Measurements from ENCODE around the gene PKNOX2. TPM values are rescaled to one million over a fixed set of nuclear protein-coding genes. Genes with fewer than 3 reads are reported as not detected.

PKNOX2 gene
- polyA plus RNA-seq, 4 donors = 12.0 to 24.9 (median 13.1) TPM

GRCh38 chr11:125454047-125454446 is 289.5 kb downstream of the PKNOX2 start:
- no peak for DNase-seq (ENCODE audit: low read depth in 4 of 4, low spot score in 3 of 4)

- no peak for DNase-seq (ENCODE audit: low read depth in 4 of 4, low spot score in 3 of 4)
Measured at GRCh38 chr11:125455851-125456250, 291.3 kb downstream of the PKNOX2 start.

- DNase-seq (ENCODE audit: low read depth in 4 of 4, low spot score in 3 of 4) = no peak
Measured at GRCh38 chr11:125457814-125458343, 293.3 kb downstream of the PKNOX2 start.

- DNase-seq (ENCODE audit: low read depth in 4 of 4, low spot score in 3 of 4) = no peak
Measured at GRCh38 chr11:125460275-125460674, 295.7 kb downstream of the PKNOX2 start.

GRCh38 chr11:125463590-125464269 is 299.2 kb downstream of the PKNOX2 start:
- DNase-seq (ENCODE audit: low read depth in 4 of 4, low spot score in 3 of 4) = no peak

- no peak for DNase-seq (ENCODE audit: low read depth in 4 of 4, low spot score in 3 of 4)
Measured at GRCh38 chr11:125464270-125464662, 299.7 kb downstream of the PKNOX2 start.

- DNase-seq (ENCODE audit: low read depth in 4 of 4, low spot score in 3 of 4) = no peak
Measured at GRCh38 chr11:125464666-125465065, 300.1 kb downstream of the PKNOX2 start.

- no peak for DNase-seq (ENCODE audit: low read depth in 4 of 4, low spot score in 3 of 4)
Measured at GRCh38 chr11:125465255-125465654, 300.7 kb downstream of the PKNOX2 start.

GRCh38 chr11:125465701-125466100 is 301.1 kb downstream of the PKNOX2 start:
- DNase-seq (ENCODE audit: low read depth in 4 of 4, low spot score in 3 of 4) = no peak

- no peak for DNase-seq (ENCODE audit: low read depth in 4 of 4, low spot score in 3 of 4)
Measured at GRCh38 chr11:125468025-125468424, 303.5 kb downstream of the PKNOX2 start.

GRCh38 chr11:125468852-125469251 is 304.3 kb downstream of the PKNOX2 start:
- DNase-seq (ENCODE audit: low read depth in 4 of 4, low spot score in 3 of 4) = no peak

GRCh38 chr11:125470355-125470754 is 305.8 kb downstream of the PKNOX2 start:
- no peak for DNase-seq (ENCODE audit: low read depth in 4 of 4, low spot score in 3 of 4)

- no peak for DNase-seq (ENCODE audit: low read depth in 4 of 4, low spot score in 3 of 4)
Measured at GRCh38 chr11:125476721-125477120, 312.2 kb downstream of the PKNOX2 start.

- no peak for DNase-seq (ENCODE audit: low read depth in 4 of 4, low spot score in 3 of 4)
Measured at GRCh38 chr11:125479137-125479536, 314.6 kb downstream of the PKNOX2 start.

GRCh38 chr11:125481531-125481930 is 317.0 kb downstream of the PKNOX2 start:
- no peak for DNase-seq (ENCODE audit: low read depth in 4 of 4, low spot score in 3 of 4)

Other genes with a start within 250 kb of the PKNOX2 start
- gene HEPN1, start 245.5 kb upstream of the PKNOX2 start, polyA plus RNA-seq (ENCODE audit: insufficient read length in 4 of 4) = 1 to 10 TPM in 1 of 4 donors, under 1 TPM in 2, not detected in 1; 0.92 to 1.5 (median 0.96) TPM
- gene HEPACAM, start 228.7 kb upstream of the PKNOX2 start, polyA plus RNA-seq (ENCODE audit: insufficient read length in 4 of 4) = 1 to 10 TPM in 3 of 4 donors, under 1 TPM in 1; 0.11 to 2.4 (median 2.0) TPM
- 1 to 10 TPM; 2.8 to 4.4 (median 3.9) TPM for gene CCDC15, start 210.5 kb upstream of the PKNOX2 start, polyA plus RNA-seq (ENCODE audit: insufficient read length in 4 of 4)
- 1 to 10 TPM; 2.1 to 7.0 (median 2.5) TPM for gene SLC37A2, start 101.4 kb upstream of the PKNOX2 start, polyA plus RNA-seq (ENCODE audit: insufficient read length in 4 of 4)
- gene TMEM218, start 53.1 kb upstream of the PKNOX2 start, polyA plus RNA-seq (ENCODE audit: insufficient read length in 4 of 4) = 10 to 100 TPM; 41.6 to 54.8 (median 49.9) TPM